Memory B cell (primary cell): Measurements from ENCODE around the gene TSPAN1.
A peak's percentile ranks its signal among the peaks of the same experiment; 100 is the strongest.
"Not testable (repeated sequence)": the region's sequence is repeated elsewhere in the genome, so short reads cannot be mapped to it uniquely, and the experiment has no call there.

Experiments
- ATAC-seq: fragments of 150-1000 bp; cut with Tn5 transposase; 2 replicates; pipeline ENCODE4 v1.10.0; 2021; ENCODE audit warnings: low read depth, mild to moderate bottlenecking, moderate library complexity
- DNase-seq, 2 donors: peaks; one replicate each; pipeline ENCODE4 v3.0.0; 2022; ENCODE audit warnings: low spot score in 2 of 2
- H3K27ac Mint-ChIP-seq: one replicate; pipeline ENCODE4 v1.8.0; 2022; ENCODE audit warnings: mild to moderate bottlenecking, moderate library complexity, mixed read lengths
- H3K27me3 Mint-ChIP-seq: one replicate; pipeline ENCODE4 v1.8.0; 2022; ENCODE audit warnings: mixed read lengths
- H3K36me3 Mint-ChIP-seq: one replicate; pipeline ENCODE4 v1.8.0; 2022; ENCODE audit warnings: mild to moderate bottlenecking, mixed read lengths
- H3K4me1 Mint-ChIP-seq: one replicate; pipeline ENCODE4 v1.8.0; 2022; ENCODE audit warnings: mixed read lengths
- H3K4me3 Mint-ChIP-seq: one replicate; pipeline ENCODE4 v1.8.0; 2022; ENCODE audit warnings: mild to moderate bottlenecking, moderate library complexity, mixed read lengths
- H3K9me3 Mint-ChIP-seq: one replicate; pipeline ENCODE4 v1.8.0; 2022; ENCODE audit warnings: mixed read lengths

Gene TSPAN1

DNA sequence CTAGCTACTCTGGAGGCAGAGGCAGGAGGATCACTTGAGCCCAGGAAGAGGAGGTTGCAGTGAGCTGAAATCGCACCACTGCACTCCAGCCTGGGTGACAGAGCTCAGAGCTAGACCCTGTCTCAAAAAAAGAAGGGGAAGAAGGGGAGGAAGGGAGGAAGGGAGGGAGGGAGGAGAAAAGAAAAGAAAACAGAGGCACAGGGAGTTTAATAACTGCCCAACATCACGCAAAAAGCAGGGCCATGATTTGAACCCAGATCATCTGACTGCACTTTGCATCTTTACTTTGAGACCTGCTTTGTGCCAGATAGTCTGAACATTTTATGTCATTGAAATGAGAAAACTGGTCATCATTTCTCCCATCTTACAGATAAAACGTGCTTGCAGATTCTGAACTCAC is 30.3 kb downstream of the TSPAN1 start:
- Mint-ChIP-seq H3K27me3 (peaks cover 3% of the 10 kb centered on the region), H3K4me3 (no peak overlapping the region), H3K36me3 (no peaks in the 10 kb centered on the region), H3K4me1 (peaks cover 8% of the 10 kb centered on the region), H3K9me3 (no peaks in the 10 kb centered on the region), H3K27ac (no peak overlapping the region)
- DNase-seq (no peak), ATAC-seq (no peak)

GRCh38 chr1:46205791-46206190 is 30.9 kb downstream of the TSPAN1 start:
- Mint-ChIP-seq H3K4me1 (peaks cover 8% of the 10 kb centered on the region), H3K9me3 (no peaks in the 10 kb centered on the region), H3K36me3 (no peaks in the 10 kb centered on the region), H3K27ac (no peak overlapping the region), H3K27me3 (peaks cover 3% of the 10 kb centered on the region), H3K4me3 (no peak overlapping the region)
- ATAC-seq (no peak), DNase-seq (no peak)

DNA sequence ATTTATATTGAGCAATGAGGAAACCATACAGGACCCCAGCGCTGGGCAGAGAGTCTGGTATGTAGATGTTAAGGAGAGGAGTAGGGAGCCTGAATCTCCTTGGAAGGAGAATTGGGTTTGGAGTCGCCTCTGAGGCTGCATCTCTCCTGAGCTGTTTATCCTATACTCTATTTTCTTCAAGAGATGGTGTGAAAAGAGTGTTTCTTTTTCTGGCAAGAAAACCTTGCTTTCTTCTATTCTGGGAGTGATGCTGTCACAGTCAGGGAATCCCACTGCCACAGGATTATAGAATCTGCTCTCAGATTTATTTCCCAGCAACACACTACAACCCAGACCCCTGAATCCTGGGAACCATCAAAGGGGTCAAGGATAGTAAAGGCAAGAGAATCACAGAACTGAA is 31.5 kb downstream of the TSPAN1 start:
- Mint-ChIP-seq H3K4me3 (no peak overlapping the region), H3K36me3 (no peaks in the 10 kb centered on the region), H3K27ac (no peak overlapping the region), H3K27me3 (peaks cover 3% of the 10 kb centered on the region), H3K9me3 (no peaks in the 10 kb centered on the region), H3K4me1 (peaks cover 8% of the 10 kb centered on the region)
- DNase-seq (no peak), ATAC-seq (no peak)

DNA sequence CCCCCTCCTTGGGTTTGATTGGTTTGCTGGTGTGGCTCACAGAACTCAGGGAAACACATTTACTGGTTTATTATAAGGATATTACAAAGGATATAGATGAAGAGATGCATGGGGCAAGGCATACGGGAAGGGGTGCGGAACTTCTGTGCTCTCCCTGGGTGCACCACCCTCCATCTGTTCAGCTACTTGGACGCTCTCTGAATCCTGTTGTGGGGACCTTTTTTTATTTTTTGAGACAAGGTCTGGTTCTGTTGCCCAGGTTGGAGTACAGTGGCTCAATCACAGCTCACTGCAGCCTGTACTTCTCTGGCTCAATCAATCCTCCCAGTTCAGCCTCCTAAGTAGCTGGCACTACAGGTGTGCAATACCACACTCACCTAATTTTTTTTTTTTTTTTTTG is 35.7 kb downstream of the TSPAN1 start:
- H3K4me1 Mint-ChIP-seq, result no peaks in the 10 kb centered on the region
- no peaks in the 10 kb centered on the region for H3K9me3 Mint-ChIP-seq
- H3K36me3 Mint-ChIP-seq, result no peaks in the 10 kb centered on the region
- H3K4me3 Mint-ChIP-seq, result no peak overlapping the region
- H3K27me3 Mint-ChIP-seq, result no peaks in the 10 kb centered on the region
- ATAC-seq (no peak), DNase-seq (no peak)
- no peak overlapping the region for H3K27ac Mint-ChIP-seq

- no peak for ATAC-seq
- no peaks in the 10 kb centered on the region for H3K4me1 Mint-ChIP-seq
- H3K27me3 Mint-ChIP-seq, result no peaks in the 10 kb centered on the region
- no peaks in the 10 kb centered on the region for H3K9me3 Mint-ChIP-seq
- H3K27ac Mint-ChIP-seq, result no peak overlapping the region
- no peak overlapping the region for H3K4me3 Mint-ChIP-seq
- DNase-seq, result no peak
- H3K36me3 Mint-ChIP-seq, result no peaks in the 10 kb centered on the region
Observed at GRCh38 chr1:46211051-46211450, 36.2 kb downstream of the TSPAN1 start.

DNA sequence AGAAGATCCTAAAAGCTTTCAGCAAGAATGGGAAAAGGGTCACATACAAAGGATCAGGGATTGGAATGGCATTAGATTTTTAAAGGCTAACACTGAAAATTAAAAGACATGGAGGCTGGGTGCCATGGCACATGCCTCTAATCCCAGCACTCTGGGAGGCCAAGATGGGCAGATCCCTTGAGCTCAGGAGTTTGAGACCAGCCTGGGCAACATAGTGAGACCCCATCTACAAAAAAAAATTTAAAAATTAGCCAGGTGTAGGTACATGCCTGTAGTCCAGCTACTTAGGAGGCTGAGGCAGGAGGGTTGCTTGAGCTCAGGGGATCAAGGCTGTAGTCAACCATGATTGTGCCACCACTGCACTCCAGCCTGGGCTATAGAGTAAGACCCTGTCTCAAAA is 40.6 kb downstream of the TSPAN1 start:
- Mint-ChIP-seq H3K36me3 (no peaks in the 10 kb centered on the region), H3K4me3 (no peak overlapping the region), H3K9me3 (no peaks in the 10 kb centered on the region), H3K27ac (no peak overlapping the region), H3K4me1 (no peaks in the 10 kb centered on the region), H3K27me3 (peaks cover 3% of the 10 kb centered on the region)
- no peak for DNase-seq
- no peak for ATAC-seq

GRCh38 chr1:46218443-46218842 is 43.6 kb downstream of the TSPAN1 start:
- H3K9me3 Mint-ChIP-seq, result no peaks in the 10 kb centered on the region
- peaks cover 10% of the 10 kb centered on the region for H3K27me3 Mint-ChIP-seq
- peaks cover 2% of the 10 kb centered on the region for H3K4me1 Mint-ChIP-seq
- no peak overlapping the region for H3K27ac Mint-ChIP-seq
- ATAC-seq, result no peak
- no peak for DNase-seq
- no peak overlapping the region for H3K4me3 Mint-ChIP-seq
- no peaks in the 10 kb centered on the region for H3K36me3 Mint-ChIP-seq

- peaks cover 11% of the 10 kb centered on the region for H3K27me3 Mint-ChIP-seq
Observed at GRCh38 chr1:46219551-46220520, 44.9 kb downstream of the TSPAN1 start.

DNA sequence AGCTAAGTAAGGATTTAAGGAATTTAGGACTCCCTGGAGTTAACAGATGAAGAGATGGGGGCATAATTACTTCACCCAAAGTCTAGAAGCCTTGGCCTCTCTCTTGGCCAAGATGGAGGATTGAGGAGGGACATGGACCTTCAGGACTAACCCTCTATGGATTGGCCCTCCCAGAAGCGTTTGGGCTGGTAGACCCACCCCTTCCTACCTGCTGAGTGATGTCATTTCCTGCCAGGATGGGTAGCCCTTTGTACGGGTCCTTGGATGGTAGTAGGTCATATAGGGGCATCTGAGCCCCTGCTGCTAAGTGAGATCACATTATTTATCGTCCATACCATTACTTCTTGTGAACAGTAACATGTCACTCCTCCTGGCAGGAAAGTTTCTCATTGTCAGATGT is 45.9 kb downstream of the TSPAN1 start:
- H3K9me3 Mint-ChIP-seq, result no peaks in the 10 kb centered on the region
- DNase-seq (no peak), ATAC-seq (no peak)
- no peaks in the 10 kb centered on the region for H3K36me3 Mint-ChIP-seq
- H3K4me3 Mint-ChIP-seq, result no peak overlapping the region
- H3K27ac Mint-ChIP-seq, result no peak overlapping the region
- peaks cover 4% of the 10 kb centered on the region for H3K4me1 Mint-ChIP-seq
- peaks cover 11% of the 10 kb centered on the region for H3K27me3 Mint-ChIP-seq

More at GRCh38 chr1:46219551-46220520, 44.9 kb downstream of the TSPAN1 start:
- Mint-ChIP-seq H3K27ac (no peak overlapping the region), H3K36me3 (no peaks in the 10 kb centered on the region), H3K4me1 (peaks cover 4% of the 10 kb centered on the region), H3K4me3 (no peak overlapping the region), H3K9me3 (no peaks in the 10 kb centered on the region)
- ATAC-seq (no peak), DNase-seq (no peak)

DNA sequence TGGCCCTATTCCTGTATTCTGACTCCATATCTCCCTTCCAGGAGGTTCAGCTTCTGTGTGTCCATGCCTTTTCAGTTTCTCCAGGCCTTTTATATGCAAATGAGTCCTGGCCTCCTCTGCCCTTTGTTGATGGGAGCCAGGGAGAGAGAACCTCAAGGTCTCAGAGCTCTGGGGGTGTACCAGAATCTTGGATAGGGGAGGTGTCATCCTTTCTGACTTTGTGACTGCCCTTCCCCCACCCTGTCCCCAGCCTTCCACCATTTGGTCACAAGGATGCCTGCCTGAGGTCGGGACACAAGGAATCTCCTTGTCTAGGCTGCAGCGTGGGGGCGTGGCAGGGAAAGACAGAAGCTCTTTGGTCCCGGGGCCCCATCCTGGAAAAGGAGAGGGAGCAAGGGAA is 46.9 kb downstream of the TSPAN1 start:
- H3K4me1 Mint-ChIP-seq, result peaks cover 4% of the 10 kb centered on the region
- H3K36me3 Mint-ChIP-seq, result no peaks in the 10 kb centered on the region
- H3K27me3 Mint-ChIP-seq, result peaks cover 11% of the 10 kb centered on the region
- no peak overlapping the region for H3K27ac Mint-ChIP-seq
- no peak for DNase-seq
- ATAC-seq, result no peak
- H3K9me3 Mint-ChIP-seq, result no peaks in the 10 kb centered on the region
- H3K4me3 Mint-ChIP-seq, result no peak overlapping the region

- not testable (repeated sequence) for H3K9me3 Mint-ChIP-seq, H3K36me3 Mint-ChIP-seq, H3K4me1 Mint-ChIP-seq, H3K4me3 Mint-ChIP-seq, H3K27ac Mint-ChIP-seq, H3K27me3 Mint-ChIP-seq, DNase-seq
- ATAC-seq, result peak; percentile 6
Observed at GRCh38 chr1:46223055-46223454, 48.2 kb downstream of the TSPAN1 start.

GRCh38 chr1:46223472-46223943 is 48.6 kb downstream of the TSPAN1 start:
- DNase-seq (peak; percentile 37 to 51), ATAC-seq (peak; percentile 98)
- Mint-ChIP-seq H3K36me3 (no peaks in the 10 kb centered on the region), H3K9me3 (no peaks in the 10 kb centered on the region), H3K4me3 (peak overlapping the region; percentile 32), H3K4me1 (peaks cover 4% of the 10 kb centered on the region), H3K27ac (no peak overlapping the region), H3K27me3 (peaks cover 8% of the 10 kb centered on the region)

DNA sequence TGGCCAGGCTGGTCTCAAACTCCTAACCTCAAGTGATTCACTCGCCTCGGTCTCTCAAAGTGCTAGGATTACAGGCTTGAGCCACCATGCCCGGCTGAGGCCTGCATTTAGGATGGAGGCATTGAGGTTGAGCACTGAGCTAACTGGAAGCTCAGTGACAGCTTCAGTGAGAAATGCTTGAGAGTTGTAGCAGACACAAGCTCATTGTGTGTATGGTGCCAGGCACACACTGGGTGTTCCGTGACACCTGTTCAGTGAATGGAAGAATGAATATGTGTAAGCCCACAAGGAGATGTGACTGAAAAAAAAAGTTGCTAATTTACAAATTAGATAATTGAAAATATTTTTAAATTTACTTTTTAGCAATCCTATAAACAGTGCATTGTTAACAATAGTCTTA is 50.1 kb downstream of the TSPAN1 start:
- peaks cover 4% of the 10 kb centered on the region for H3K4me1 Mint-ChIP-seq
- H3K36me3 Mint-ChIP-seq, result no peaks in the 10 kb centered on the region
- ATAC-seq (no peak), DNase-seq (no peak)
- H3K27ac Mint-ChIP-seq, result no peak overlapping the region
- H3K27me3 Mint-ChIP-seq, result peaks cover 8% of the 10 kb centered on the region
- no peaks in the 10 kb centered on the region for H3K9me3 Mint-ChIP-seq
- H3K4me3 Mint-ChIP-seq, result no peak overlapping the region

DNA sequence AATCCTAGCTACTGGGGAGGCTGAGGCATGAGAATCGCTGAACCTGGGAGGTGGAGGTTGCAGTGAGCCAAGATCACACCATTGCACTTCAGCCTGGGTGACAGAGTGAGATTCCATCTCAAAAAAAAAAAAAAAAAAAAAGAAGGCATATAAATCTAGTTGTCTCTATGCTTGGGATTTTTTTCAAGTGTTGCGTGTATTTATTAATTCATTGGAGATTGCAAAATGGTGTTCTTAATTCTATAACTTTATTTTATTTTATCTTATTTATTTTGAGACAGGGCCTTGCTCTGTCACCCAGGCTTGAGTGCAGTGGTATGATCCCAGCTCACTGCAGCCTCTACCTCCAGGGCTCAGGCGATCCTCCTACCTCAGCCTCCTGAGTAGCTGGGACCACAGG is 56.3 kb downstream of the TSPAN1 start:
- not testable (repeated sequence) for H3K27me3 Mint-ChIP-seq

More for the DNA sequence above, 56.3 kb downstream of the TSPAN1 start:
- not testable (repeated sequence) for H3K4me1 Mint-ChIP-seq, H3K36me3 Mint-ChIP-seq, H3K9me3 Mint-ChIP-seq, DNase-seq, ATAC-seq, H3K27ac Mint-ChIP-seq, H3K4me3 Mint-ChIP-seq
